ENCODE measurements around the gene PFKFB1. TPM values are rescaled to one million over a fixed set of nuclear protein-coding genes. Genes with fewer than 3 reads are reported as not detected.

PFKFB1 gene
- total RNA-seq, 2 experiments from 2014 or later: 0.31 to 0.49 TPM

DNA sequence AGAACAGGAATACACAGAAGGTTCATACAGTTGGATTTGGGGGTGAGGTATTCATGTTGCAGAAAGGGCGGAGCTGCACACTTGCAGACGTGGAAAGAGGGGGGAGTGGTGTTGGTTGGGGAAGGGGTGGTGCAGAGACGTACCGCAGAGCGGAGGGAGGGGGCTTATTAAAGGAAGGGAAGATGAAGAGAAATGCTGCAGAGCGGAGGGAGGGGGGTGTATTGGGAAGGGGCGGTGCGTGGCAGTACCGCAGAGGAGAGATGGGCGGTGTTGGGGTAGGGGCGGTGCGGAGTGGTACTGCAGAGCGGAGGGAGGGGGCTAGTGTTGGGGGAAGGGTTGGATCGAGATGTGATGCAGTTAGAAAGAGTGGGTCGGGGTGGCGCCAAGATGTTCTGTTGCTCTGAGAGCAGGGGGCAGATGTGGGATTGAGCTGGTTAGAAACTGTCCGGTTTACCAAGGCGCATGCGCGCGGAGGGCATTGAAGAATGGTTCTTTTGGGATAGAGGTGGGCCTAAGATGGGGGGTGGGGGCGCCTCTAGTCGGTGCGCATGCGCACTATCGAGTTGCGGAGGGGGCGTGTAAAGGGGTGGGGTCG, 72.5 kb downstream of the PFKFB1 start:
- no peaks in the 10 kb centered on the region for H3K27me3 Mint-ChIP-seq
- H3K36me3 Mint-ChIP-seq (ENCODE audit: low read depth): no peaks in the 10 kb centered on the region
- POLR2A ChIA-PET: interaction anchor here (2.2 kb wide), 1 partner anchor 78 kb away, joined by 7 read pairs; the partner anchor contains the start of gene APEX2
- H3K9me3 Mint-ChIP-seq: no peaks in the 10 kb centered on the region
- CTCF ChIA-PET: interaction anchor here (1.2 kb wide), 1 partner anchor 30 kb away, joined by 3 read pairs; no protein-coding TSS in a partner anchor
- intact Hi-C loops (cut with DNase I, micrococcal nuclease): loop anchor here in 1 of 2 experiments (5.0 kb wide), 2 partner anchors 81 to 796 kb away; partner anchors contain the start of genes APEX2 and RRAGB
- Histone ChIP-seq H3K9me3 (ENCODE audit: control insufficient read depth in 1 of 2, insufficient read depth in 1 of 2, low read length in 2 of 2) (no peaks in the 10 kb centered on the region), H3K36me3 (ENCODE audit: insufficient read depth, low read length) (no peaks in the 10 kb centered on the region), H3K4me1 (ENCODE audit: insufficient read depth, low read length) (peaks cover 18% of the 10 kb centered on the region), H3K27me3 (ENCODE audit: control insufficient read depth in 1 of 2, insufficient read depth in 2 of 2, low read length in 2 of 2) (no peaks in the 10 kb centered on the region), H3K4me3 (ENCODE audit: low read length) (peak overlapping the region; percentile 61), H3K27ac (ENCODE audit: low read depth in 1 of 2, low read length in 2 of 2) (no peak overlapping the region)
- peak; percentile 89 for ATAC-seq (ENCODE audit: poor library complexity)
- TF ChIP-seq, protein P1, sequence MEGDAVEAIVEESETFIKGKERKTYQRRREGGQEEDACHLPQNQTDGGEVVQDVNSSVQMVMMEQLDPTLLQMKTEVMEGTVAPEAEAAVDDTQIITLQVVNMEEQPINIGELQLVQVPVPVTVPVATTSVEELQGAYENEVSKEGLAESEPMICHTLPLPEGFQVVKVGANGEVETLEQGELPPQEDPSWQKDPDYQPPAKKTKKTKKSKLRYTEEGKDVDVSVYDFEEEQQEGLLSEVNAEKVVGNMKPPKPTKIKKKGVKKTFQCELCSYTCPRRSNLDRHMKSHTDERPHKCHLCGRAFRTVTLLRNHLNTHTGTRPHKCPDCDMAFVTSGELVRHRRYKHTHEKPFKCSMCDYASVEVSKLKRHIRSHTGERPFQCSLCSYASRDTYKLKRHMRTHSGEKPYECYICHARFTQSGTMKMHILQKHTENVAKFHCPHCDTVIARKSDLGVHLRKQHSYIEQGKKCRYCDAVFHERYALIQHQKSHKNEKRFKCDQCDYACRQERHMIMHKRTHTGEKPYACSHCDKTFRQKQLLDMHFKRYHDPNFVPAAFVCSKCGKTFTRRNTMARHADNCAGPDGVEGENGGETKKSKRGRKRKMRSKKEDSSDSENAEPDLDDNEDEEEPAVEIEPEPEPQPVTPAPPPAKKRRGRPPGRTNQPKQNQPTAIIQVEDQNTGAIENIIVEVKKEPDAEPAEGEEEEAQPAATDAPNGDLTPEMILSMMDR (IDR thresholded peaks at IDR 0.05): no peak
- H3K4me1 Mint-ChIP-seq (ENCODE audit: low read depth): peaks cover 19% of the 10 kb centered on the region
- peak overlapping the region; percentile 76 for H3K27ac Mint-ChIP-seq
- peak overlapping the region; percentile 90 for H3K4me3 Mint-ChIP-seq
- DNase-seq: peak; percentile 1 to 73 (median 44)

DNA sequence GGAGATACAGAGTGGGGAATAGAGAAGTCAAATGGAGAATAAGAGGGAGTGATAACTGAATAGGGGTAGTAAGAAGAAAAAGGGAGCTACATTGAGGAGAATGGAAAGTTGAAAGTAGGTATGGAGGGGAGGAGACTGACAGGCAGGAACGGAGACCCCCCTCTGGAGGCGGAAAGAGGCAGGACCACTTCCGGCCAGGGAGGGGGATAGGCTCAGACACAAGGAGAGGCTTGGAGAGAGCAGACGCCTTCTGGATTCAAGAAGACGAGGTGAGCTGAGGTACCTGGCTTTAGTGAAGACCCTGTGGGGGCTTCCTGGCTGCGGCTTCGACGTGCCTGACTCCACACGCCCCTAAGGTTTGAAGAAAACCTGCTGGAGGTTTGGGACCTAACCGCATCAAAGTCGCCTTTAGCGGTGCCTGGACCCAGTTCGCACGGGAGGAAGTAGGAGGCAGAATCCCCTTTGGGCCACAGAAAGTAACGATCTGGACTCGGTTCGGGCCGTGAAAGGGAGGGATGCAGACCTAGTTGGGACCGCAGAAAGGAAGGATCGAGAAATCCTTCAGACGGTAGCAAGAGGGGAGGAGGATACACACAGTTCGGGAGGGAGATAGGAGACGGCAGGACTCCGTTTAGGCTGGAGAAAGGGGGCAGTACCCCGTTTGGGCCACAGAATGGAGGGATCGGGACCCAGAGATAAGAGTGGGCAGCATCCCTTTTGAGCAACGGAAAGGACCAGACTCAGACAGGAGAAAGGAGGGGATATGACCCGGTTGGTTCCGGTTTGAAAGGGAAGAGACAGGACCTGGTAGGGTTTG, 73.2 kb downstream of the PFKFB1 start, which contains the start of gene TRO:
TRO (plus strand) TSS at position 215 of the 817 bp plus-strand sequence. CDS start 1,423 bp downstream, outside the sequence.
- POLR2A ChIA-PET: interaction anchor here (2.2 kb wide), 1 partner anchor 79 kb away, joined by 7 read pairs; the partner anchor contains the start of gene APEX2

DNA sequence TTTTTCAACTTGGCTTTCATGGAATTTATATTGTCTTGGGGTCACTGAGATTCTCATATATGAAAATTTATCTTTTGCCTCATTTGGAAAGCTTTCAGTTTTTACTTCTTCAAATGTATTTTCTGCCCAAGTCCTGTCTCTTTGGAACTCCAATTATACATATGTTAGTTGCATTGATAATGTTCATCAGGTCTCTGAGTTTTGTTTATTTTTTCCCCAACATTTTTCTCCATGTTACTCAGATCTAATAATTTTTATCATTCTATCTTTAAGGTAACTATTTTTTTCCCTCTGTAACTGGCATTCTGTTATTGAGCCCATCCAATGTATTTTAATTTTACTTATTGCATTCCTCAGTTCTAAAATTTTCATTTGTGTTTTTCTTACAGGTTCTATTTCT, 84.0 kb downstream of the PFKFB1 start:
- no peak overlapping the region for H3K4me3 ChIP-seq (ENCODE audit: low read length)
- no peaks in the 10 kb centered on the region for H3K27me3 ChIP-seq (ENCODE audit: control insufficient read depth in 1 of 2, insufficient read depth in 2 of 2, low read length in 2 of 2)
- no peaks in the 10 kb centered on the region for H3K9me3 Mint-ChIP-seq
- no peaks in the 10 kb centered on the region for H3K4me1 Mint-ChIP-seq (ENCODE audit: low read depth)
- no peaks in the 10 kb centered on the region for H3K9me3 ChIP-seq (ENCODE audit: control insufficient read depth in 1 of 2, insufficient read depth in 1 of 2, low read length in 2 of 2)
- no peak for ATAC-seq (ENCODE audit: poor library complexity)
- no peaks in the 10 kb centered on the region for H3K4me1 ChIP-seq (ENCODE audit: insufficient read depth, low read length)
- intact Hi-C loops (cut with DNase I, micrococcal nuclease): no loop called here
- no peaks in the 10 kb centered on the region for H3K27me3 Mint-ChIP-seq
- CTCF ChIA-PET: no interaction called here
- H3K27ac Mint-ChIP-seq: no peak overlapping the region
- POLR2A ChIA-PET: no interaction called here
- H3K27ac ChIP-seq (ENCODE audit: low read depth in 1 of 2, low read length in 2 of 2): no peak overlapping the region
- H3K4me3 Mint-ChIP-seq: no peak overlapping the region
- H3K36me3 Mint-ChIP-seq (ENCODE audit: low read depth): no peaks in the 10 kb centered on the region
- TF ChIP-seq, protein P1 (IDR thresholded peaks at IDR 0.05): no peak
- no peak for DNase-seq
- no peaks in the 10 kb centered on the region for H3K36me3 ChIP-seq (ENCODE audit: insufficient read depth, low read length)

More for the DNA sequence above, 73.2 kb downstream of the PFKFB1 start, which contains the start of gene TRO:
- DNase-seq (peak in 4 of 14 experiments; percentile 1 to 33 (median 22)), ATAC-seq (ENCODE audit: poor library complexity) (peak; percentile 2)
- Mint-ChIP-seq H3K27me3 (no peaks in the 10 kb centered on the region), H3K36me3 (ENCODE audit: low read depth) (no peaks in the 10 kb centered on the region), H3K27ac (peak within 1 kb of the TSS; percentile 76), H3K9me3 (no peaks in the 10 kb centered on the region), H3K4me1 (ENCODE audit: low read depth) (peaks cover 19% of the 10 kb centered on the region), H3K4me3 (peak within 1 kb of the TSS; percentile 90)
- Histone ChIP-seq H3K36me3 (ENCODE audit: insufficient read depth, low read length) (no peaks in the 10 kb centered on the region), H3K9me3 (ENCODE audit: control insufficient read depth in 1 of 2, insufficient read depth in 1 of 2, low read length in 2 of 2) (no peaks in the 10 kb centered on the region), H3K4me1 (ENCODE audit: insufficient read depth, low read length) (peaks cover 18% of the 10 kb centered on the region), H3K27me3 (ENCODE audit: control insufficient read depth in 1 of 2, insufficient read depth in 2 of 2, low read length in 2 of 2) (no peaks in the 10 kb centered on the region), H3K27ac (ENCODE audit: low read depth in 1 of 2, low read length in 2 of 2) (no peak within 1 kb of the TSS), H3K4me3 (ENCODE audit: low read length) (peak within 1 kb of the TSS; percentile 61)
- TF ChIP-seq, protein P1 (IDR thresholded peaks at IDR 0.05): no peak
- intact Hi-C loops (cut with DNase I, micrococcal nuclease): loop anchor here in 1 of 2 experiments (5.0 kb wide), 2 partner anchors 81 to 796 kb away; partner anchors contain the start of genes APEX2 and RRAGB
- CTCF ChIA-PET: interaction anchor here (1.0 to 1.2 kb wide), 2 partner anchors 9 to 29 kb away, joined by 3 read pairs; no protein-coding TSS in a partner anchor
